ENCODE data around the gene SLC6A5.

The SLC6A5 gene

DNA sequence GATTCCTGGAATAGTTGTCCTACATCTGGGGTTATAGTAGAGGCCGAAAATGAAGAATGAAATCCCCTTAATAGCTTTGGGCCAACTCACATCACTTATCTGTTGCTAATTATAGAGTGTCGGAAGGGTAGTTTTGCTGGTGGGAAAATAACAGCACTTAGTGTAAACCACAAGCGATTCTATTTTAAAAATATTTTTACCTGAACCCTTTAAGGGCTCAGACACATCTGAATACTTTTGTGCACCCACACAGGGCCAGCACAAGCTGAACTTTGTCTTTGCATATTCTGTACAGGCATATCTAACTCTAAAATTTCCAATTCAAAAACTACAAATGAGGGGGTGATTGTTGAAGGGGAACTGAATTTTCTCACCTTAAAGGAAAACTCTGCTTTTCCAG lies 27.6 kb downstream of the SLC6A5 start:
- no peak for DNase-seq

DNA sequence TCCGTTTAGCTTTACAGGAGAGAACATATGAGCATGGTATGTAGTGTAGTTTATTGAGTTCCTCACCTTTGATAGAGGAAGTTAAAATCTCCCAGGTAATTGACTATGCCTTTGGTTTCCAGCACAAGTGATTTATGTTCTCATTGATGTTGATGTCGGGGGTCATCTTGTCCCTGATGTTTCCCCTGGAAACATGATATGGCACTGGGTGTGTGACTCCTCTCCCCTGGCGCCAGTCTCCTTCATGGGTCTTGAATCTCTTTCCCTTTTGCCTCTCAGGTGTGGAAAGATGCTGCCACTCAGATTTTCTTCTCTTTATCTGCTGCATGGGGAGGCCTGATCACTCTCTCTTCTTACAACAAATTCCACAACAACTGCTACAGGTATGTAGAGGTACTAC lies 28.3 kb downstream of the SLC6A5 start:
- no peak for DNase-seq

DNA sequence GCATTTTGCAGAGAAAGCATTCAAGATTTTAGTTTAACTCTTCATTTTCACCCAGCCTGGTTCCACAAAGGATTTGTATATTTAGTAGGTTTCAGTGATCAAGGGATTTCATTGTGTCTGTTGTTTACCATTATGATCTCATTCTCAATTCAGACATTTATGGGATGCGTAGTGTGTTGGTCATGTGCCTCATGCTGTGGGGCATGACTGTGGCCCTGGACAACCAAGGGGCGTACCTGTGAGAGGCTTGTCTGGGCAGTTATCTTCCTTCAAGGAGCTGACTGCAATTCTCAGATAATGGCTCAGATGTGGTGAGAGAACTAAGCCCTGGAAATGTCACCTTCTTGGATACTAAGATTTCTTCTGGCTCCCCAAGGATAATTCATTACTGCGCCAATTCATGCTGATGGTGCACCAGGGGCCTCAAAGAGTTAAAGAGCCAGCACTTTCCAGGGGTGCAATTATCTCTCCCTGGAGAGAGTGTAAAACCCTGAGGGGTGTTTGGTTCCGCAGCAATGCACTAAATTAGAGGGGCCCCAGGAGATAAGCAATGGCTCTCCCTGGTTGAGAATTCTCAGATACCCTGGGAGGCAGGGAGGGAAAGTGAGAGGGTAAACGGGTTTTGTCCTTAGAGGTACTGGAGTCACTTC lies 32.2 kb downstream of the SLC6A5 start:
- no peak for DNase-seq

DNA sequence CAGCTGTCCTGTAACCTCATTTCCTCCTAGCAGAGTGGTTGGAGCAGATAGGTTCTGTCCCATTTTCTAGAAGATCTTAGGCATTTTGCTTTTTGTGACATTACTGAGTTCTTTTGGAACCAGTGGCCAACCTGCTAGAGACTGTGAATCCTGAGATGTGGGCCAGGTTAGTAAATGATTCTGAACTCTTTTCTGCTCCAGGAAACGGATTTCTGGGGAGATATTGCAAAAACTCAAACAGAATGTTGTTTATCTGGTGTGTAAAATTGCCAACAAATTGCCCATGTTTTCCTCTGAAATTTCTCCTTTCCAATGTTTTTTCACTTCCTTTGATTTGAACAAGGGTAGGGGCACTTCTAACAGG lies 32.7 kb downstream of the SLC6A5 start:
- no peak for DNase-seq

DNA sequence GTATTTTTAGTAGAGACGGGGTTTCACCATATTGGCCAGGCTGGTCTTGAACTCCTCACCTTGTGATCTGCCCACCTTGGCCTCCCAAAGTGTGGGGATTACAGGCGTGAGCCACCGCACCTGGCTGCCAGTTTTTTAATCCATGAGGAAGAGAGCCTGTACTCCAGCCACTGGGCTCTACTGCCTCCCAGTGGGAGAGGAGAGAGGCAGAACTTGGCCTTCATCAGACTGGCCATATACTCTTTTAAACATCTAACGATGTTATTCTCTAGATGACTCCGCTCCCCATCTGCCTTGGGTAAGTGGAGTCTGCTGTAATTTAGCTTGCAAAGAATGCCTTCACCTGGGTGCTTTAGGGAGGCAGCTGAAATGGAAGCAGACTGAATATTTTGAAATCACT lies 34.6 kb downstream of the SLC6A5 start:
- DNase-seq = no peak

DNA sequence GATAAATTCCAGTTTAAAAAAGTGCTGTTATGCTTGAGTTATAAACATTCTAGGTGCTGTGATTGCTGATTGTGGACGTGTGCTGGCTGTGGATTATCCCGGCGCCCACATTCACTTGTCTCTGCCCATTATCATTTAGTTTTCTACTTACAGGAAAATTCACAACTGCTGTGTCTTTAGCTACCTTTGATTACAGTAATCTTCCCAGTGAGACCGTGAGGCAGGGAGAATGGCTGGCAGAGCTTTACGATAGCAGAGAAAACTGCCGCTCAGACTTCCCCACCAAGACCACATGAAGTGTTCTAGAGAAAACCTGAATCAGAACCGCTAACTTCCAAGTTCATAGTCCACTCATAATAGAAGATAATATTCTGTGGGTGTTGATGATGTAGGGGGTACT lies 35.4 kb downstream of the SLC6A5 start:
- DNase-seq = no peak

DNA sequence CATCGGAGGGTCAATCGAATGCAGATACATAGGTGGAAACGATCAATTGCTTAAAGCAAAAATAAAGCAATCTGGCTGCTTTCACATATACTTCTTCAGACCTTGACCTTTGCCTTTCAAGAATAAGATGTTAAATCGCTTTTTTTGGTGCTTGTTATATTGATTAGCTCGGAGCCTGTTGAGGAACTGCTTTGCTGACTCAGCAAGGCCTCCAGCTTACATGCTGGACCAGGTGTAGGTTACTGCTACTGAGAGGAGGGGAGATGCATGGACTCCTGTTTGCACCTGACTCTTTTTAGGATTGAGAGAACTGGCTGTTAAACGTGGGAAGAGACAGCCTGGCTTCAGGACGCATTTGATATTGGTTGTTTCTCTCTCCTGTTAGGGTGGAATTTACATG lies 38.7 kb downstream of the SLC6A5 start:
- DNase-seq = no peak

DNA sequence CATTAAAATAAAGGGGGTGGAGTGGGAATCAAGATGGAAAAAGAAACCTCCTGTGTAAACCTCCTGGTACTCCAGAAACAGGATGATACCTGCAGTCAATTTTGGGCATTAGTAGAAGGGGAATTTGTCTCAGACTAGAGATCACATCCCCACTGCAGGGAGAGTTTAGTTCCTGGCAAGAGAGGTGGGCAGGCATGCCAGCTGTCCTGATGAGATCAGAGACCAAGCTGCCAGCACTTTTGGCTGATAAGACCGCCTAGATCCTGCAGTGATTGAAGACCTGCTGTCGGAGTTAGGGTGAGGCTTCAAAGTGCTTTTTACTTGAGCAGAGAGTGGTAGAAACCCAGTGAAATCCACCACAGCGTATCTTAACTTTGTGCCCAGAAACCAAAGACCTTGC lies 40.3 kb downstream of the SLC6A5 start:
- no peak for DNase-seq

DNA sequence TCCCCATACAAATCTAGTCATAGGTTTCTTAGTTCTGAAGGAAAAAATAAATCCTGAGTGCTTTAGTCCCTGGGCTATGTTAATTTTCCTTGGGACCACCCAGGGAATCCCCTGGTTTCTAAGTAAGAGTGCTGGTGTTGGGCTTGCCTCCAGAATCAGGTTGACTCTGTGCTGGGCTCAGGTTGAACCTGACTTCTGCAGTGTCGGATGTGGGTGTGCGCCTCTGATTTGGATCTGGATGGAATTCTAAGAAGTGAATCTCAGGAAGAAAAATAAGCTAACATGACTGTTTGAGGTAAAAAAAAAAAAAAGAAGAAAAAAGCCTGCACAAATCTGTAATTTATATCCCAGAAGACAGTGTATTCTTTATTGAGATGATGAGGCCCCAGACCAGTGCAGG lies 41.0 kb downstream of the SLC6A5 start:
- DNase-seq = no peak

DNA sequence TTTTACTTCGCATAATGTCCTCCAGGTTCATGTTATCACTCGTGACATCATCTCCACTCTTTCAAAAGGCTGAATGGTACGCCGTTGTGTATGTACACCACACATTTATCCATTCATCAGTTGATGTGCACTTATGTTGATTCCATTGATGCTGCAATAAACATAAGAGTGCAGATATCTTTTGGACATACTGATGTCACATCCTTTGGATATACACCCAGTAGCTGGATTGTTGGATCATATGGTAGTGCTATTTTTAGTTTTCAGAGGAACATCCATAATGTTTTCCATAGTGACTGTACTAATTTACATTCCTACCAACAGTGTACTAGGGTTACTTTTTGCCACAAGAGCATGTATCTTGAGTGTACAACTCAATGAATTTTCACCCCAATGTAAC lies 45.0 kb downstream of the SLC6A5 start:
- DNase-seq = no peak

DNA sequence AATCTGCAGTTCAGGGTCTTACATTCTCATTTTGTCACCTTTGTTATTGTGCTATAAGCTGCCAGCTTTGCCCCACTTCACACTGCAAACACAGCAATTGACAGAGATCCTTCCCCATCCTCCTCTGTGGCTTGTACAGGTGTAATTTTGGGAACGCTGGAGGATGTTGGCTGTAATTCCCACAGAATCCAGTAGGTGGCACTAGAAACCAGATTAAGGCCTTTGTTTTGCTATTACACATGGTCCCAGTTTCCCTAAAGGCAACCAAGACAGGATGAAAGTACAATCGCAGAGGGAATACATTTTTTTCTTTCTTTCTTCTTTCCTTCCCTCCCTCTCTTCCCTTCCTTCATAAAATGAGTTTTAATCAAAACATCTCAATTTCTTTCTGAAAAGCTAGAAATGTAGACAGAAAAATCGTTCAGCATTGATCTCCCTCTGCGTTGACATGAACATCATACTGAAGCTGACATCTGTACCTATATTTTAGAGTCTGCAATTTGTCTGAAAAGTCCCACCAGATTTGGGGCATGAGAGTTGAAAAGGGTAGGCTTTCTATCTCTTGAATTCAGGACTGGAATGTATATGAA lies 48.7 kb downstream of the SLC6A5 start:
- no peak for DNase-seq

DNA sequence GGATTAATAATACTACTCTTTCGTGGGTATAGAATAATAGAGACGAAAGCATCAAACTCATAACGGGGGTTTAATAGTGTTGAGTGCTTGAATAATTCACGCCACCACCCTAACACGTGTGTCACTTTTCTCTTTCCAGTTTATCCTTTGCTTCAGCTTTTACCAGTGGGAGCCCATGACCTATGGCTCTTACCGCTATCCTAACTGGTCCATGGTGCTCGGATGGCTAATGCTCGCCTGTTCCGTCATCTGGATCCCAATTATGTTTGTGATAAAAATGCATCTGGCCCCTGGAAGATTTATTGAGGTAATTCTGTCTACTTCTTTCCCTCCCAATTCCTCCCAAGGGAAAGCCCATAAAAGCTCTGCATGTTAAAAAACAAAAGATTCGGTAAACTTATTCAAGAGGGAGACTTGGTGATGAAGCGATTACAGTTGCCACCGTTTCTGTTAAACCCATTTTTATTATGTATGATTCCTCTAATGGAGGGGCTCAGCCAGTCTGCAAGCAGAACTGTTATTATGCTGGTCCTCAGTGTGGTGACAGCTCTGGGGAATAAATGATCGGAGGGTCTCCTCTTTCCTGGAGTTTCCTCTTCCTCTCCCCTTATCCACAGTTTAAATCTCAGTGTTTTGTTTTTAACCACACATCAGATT lies 52.9 kb downstream of the SLC6A5 start:
- DNase-seq = no peak

DNA sequence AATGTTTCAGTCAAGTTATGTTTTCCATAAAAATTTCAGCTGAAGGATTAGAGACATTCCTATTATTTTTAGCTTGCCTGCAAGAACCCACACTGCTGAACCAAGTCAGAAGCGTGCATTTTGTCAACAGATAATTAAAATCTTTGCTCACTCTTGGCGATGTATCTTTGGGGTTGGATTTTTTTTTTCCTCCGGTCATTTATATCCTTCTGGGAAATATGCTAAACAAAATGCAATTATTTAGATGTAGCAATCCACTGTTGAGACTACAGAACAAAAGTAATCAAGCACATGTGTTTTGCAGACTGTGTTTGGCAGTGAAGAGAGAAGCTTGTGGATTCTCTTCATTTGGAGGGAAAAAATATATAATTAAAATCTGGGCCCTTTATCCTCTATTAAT lies 54.6 kb downstream of the SLC6A5 start:
- DNase-seq = no peak

DNA sequence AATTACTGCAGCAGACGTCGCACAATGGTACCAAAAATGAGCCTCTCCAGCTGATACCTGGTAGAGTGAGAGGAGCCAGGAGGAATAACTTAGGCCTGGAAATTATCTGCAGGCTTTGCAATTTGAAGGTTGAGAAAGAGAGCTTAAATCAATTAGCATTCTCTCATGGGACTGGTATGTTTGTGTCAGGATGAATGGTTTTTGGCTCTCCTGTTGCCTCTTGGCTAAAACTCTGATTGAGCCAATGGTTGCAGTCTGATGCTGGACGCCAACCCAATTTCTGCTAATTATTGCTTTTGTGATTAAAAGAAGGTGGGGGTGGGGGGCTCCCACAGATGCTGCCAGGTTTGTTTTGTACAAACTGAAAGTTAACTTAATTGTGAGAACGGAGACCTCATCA lies 57.5 kb downstream of the SLC6A5 start:
- DNase-seq = no peak

DNA sequence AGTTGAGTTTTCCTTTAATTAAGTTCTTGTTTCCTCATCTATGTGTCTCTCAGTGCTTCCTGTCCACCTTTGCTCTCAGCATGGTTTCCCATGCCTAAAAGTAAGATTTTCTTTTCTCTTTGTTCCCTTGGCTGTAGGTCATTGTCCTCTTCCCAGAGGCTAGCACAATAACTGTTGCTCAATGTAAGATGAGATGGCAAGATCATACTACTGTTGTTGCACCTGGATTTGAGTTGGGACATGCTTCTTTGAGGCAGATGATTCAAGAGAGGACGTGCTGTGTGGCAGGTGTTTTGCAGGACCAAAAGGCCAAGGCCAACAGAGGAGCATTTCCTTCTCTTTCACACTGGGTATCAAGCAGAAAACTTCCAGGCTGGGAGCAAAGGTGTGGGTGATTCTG lies 58.7 kb downstream of the SLC6A5 start:
- no peak for DNase-seq

DNA sequence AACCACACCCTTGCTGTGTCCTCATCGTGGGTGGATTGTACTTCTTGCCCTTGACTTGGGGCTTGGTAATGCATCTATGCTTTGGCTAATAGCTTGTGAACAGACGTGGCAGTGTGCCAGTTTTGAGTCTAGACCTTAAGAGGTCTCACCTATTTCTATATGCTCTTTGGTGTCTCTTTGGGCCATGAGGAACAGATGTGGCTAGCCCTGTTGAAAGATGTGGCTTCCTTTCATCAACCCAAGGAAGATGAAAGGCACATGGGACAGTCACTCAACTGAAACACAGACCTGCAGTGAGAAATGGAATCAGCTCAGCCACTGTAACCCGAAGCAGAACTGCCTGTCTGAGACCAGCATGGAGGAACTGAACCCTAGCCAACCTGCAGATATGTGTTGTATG lies 62.0 kb downstream of the SLC6A5 start:
- no peak for DNase-seq

DNA sequence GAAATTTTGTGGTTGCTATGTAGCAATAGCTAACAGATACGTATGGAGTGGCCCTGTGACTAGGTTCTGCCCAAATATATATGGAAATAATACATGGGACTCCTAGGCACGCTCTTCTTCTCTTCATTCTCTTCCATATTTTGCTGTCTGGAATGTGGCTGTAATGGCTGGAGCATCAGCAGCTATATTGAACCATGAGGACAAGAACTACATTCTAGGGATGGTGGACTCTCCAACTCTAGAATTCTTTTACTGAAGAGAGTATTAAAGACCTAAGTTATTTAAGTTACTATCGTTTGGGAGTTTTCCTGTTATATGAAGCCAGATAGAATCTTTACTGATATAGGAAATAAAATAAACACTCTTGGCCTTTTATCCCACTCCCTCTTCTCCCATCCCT lies 62.4 kb downstream of the SLC6A5 start:
- no peak for DNase-seq

DNA sequence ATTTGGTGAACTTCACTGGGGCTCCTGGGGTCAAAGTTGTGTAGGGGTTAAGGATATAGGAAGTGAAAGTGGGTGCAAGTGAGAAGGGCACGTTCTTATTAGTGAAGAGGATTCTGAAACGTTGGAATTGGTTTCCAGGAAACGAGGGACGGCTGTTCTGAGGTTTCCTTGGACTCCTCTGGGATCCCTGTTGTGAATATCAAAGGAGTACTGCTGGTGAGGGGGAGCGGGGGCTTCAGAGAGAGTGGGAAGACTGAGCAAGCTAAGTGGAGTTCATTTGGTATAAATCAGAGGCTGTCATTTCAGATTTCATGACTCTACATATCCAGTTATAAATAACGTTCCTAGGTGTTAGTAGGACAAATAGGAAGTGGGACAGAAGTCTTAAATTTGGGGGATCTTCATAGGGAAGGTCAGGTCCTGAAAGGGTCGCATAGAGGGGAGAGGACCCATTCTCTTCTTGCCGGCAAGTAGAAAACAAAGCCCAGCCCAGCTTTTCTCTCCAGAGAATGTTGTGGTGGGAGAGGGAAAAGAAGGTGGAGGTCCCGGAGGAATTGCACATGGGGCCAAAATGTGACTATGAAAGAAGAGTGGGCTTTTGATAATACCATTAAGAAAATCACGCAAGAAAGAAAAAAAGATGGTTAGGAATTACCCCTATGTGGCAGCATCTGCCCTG lies 68.9 kb downstream of the SLC6A5 start:
- DNase-seq = no peak

DNA sequence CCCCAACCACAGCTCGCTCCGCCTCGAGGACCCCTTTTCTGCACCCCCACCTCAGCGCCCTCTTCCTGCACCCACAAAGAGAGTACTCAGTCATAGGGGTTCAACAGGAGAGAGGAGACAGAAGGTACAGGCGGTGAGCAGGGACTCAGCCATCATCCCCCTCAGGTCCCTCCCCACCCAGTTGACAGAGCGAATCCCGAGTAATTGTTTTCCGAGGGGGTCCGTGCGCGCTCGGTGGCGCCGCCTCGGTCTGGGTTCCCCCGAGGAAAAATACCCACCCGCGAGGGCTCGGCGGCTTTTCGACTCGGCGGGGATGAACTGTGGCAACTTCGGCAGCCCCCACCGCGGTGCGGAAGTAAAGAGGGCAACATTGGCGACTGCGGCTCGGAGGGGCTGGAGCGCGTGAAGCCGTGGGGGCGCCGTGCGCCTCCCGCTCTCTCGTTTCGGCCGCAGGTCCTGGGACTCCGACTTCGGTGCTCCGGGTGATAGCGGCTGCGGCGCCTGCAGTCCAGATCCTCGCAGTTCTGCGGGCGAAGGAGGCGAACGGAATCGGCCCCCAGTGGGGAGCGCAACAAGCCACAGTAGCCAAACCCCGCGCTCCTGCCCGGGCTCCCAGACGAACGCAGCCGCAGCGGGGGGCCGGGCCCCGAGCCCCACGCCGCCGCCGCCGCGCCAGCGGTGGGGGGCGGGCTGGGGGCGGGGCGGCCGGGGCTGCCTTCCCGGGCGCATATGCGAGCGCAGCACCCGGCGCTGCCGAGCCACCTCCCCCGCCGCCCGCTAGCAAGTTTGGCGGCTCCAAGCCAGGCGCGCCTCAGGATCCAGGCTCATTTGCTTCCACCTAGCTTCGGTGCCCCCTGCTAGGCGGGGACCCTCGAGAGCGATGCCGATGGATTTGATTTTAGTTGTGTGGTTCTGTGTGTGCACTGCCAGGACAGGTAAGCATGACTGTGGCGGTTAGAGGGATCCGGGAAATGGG lies 69.7 kb downstream of the SLC6A5 start, which contains the start of gene NELL1:
TSS of gene NELL1 (plus strand) at position 743 of the 976 bp plus-strand sequence.
- DNase-seq = no peak

DNA sequence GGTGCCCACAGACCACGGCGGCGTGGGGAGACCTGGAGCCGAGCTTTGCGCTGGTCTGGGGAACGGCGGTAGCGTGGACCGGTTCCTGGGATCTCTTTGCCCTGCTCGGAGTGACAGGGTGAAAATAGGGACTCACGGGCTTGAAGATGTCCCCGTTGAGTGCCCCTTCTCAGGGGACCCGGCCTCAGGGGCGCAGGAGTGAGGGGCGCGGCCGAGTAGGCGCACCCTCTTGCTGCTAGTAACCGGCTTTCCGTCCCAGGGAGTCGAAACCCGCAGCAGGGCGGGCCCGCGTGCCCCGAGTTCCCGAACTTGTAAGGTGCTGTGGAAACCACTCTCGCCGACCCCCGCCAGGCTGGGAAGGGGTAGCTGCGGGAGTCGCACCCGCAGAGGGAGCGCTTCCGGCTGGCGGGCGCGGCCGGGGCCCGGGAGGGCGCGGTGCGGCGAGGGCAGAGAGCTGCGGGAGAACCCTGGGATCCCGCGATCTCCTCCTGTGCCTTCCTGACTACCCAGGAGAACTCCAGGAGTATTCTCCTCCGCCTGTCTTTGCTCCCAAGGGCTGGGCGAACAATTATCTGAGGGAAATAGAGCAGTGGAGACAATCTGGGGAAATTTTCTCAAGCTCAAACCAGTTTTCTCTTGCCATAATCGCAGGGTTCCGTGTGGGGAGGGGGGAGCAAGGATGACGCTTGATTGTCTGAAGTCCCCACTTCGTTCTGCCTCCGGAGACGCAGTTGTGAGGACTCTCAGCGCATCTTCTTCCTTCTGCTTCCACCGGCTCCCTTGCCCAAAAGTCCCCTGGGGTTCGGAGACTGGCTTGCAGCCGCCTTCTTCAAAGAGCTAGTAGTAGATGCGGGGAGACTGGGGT lies 70.6 kb downstream of the SLC6A5 start:
- DNase-seq = no peak

DNA sequence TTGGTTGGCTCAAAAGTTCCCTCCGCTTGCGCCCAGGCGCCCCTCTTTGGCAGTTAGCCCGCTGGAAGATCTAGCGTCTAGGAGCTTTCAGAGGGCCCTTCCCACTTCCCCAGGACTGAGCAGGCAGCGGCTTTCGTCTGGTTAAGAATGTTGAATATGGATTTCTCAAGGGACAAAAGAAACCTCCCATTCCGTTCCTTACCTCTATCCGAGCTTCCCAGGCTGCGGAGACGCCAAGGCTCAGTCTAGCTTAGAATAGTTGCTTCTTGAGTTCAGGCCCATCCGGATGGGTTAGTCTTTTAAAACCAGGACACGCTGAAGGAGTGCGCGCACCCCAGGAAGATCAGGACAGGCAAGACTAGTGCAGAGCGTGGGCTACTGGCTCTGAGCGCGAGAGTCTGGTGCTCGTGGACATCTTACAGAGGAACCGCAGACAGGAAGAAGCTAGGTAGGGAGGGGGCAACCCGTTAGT lies 71.6 kb downstream of the SLC6A5 start:
- DNase-seq = no peak

All from stimulated activated CD4-positive, alpha-beta T cell treated with anti-CD3 and anti-CD28 coated beads, Interleukin-4, amount 100 ng/mL, for 1 hour (primary cell).